Erythroblast (primary cell): Measurements from ENCODE around the gene XPNPEP2.

Experiments
- GATA1 ChIP-seq: IDR thresholded peaks from 2 replicates; pipeline ENCODE4 v1.6.1; 2011; ENCODE audit warnings: low read depth, mild to moderate bottlenecking, control low read depth, low read length, moderate library complexity
- POLR2A ChIP-seq: IDR thresholded peaks from 2 replicates; pipeline ENCODE4 v1.6.1; 2011; ENCODE audit warnings: mild to moderate bottlenecking, low read length

DNA sequence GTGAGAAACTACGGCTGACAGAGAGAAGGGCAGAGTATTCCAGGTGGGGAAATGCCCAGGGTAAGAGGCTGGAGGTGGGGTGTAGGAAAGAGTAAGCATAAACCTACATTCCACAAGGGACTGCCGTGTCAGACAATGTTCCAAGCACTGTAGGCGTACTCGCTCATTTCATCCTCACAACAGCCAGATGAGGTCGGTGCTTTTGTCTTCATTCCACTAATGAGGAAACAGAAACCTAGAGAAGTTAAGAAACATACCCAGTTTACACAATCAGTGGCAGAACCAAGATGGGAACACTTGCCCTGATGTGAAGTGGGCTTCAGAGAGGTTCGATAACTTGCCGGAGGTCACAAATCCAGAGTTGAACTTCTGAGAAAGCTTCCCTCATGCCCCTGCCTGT lies 45.6 kb downstream of the XPNPEP2 start:
- TF ChIP-seq POLR2A (no peak), GATA1 (no peak)
